Stimulated activated effector memory CD8-positive, alpha-beta T cell treated with anti-CD3 and anti-CD28 coated beads, Interleukin-12 subunit alpha, Interleukin-12 subunit beta, amount 100 ng/mL, for 72 hours (primary cell): ENCODE results near the gene CCND1.

ENCODE experiments used
- ATAC-seq: fragments of 150-1000 bp; cut with Tn5 transposase; 2 replicates; pipeline ENCODE4 v1.10.0; 2021
- DNase-seq, 2 donors: peaks; one replicate each; pipeline ENCODE4 v3.0.0; 2021 to 2022; ENCODE audit warnings: low spot score in 2 of 2
- H3K27ac Mint-ChIP-seq: one replicate; pipeline ENCODE4 v1.8.0; 2022; ENCODE audit warnings: mild to moderate bottlenecking, mixed read lengths
- H3K36me3 Mint-ChIP-seq: one replicate; pipeline ENCODE4 v1.8.0; 2022; ENCODE audit warnings: mild to moderate bottlenecking, mixed read lengths
- H3K4me1 Mint-ChIP-seq: one replicate; pipeline ENCODE4 v1.8.0; 2022; ENCODE audit warnings: mixed read lengths
- H3K4me3 Mint-ChIP-seq: one replicate; pipeline ENCODE4 v1.8.0; 2022; ENCODE audit warnings: mild to moderate bottlenecking, mixed read lengths
- H3K9me3 Mint-ChIP-seq: one replicate; pipeline ENCODE4 v1.8.0; 2022; ENCODE audit warnings: mixed read lengths

The CCND1 gene

GRCh38 chr11:69652999-69653398, 12.0 kb downstream of the CCND1 start:
- Mint-ChIP-seq H3K9me3 (no peaks in the 10 kb centered on the region), H3K27ac (no peak overlapping the region), H3K36me3 (peaks cover 6% of the 10 kb centered on the region), H3K4me3 (no peak overlapping the region), H3K4me1 (no peaks in the 10 kb centered on the region)
- ATAC-seq (no peak), DNase-seq (no peak)

- no peak for ATAC-seq
- H3K4me3 Mint-ChIP-seq = no peak overlapping the region
- no peaks in the 10 kb centered on the region for H3K4me1 Mint-ChIP-seq
- no peaks in the 10 kb centered on the region for H3K9me3 Mint-ChIP-seq
- H3K27ac Mint-ChIP-seq = no peak overlapping the region
- peaks cover 6% of the 10 kb centered on the region for H3K36me3 Mint-ChIP-seq
- DNase-seq = no peak
These were observed 12.5 kb downstream of the CCND1 start for GRCh38 chr11:69653406-69653960.

DNA sequence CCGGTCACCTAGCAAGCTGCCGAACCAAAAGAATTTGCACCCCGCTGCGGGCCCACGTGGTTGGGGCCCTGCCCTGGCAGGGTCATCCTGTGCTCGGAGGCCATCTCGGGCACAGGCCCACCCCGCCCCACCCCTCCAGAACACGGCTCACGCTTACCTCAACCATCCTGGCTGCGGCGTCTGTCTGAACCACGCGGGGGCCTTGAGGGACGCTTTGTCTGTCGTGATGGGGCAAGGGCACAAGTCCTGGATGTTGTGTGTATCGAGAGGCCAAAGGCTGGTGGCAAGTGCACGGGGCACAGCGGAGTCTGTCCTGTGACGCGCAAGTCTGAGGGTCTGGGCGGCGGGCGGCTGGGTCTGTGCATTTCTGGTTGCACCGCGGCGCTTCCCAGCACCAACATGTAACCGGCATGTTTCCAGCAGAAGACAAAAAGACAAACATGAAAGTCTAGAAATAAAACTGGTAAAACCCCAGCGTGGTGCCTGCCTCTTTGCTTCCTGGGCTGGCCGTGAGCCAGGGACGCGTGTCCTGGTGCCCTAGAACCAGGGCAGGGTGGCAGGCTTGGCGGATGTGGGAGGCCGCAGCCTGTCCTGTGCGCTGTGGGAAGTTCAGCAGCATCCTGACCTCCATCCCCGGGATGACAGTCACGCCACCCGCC, 13.2 kb downstream of the CCND1 start:
- H3K4me1 Mint-ChIP-seq = no peaks in the 10 kb centered on the region
- DNase-seq (no peak), ATAC-seq (no peak)
- H3K36me3 Mint-ChIP-seq = peaks cover 6% of the 10 kb centered on the region
- no peak overlapping the region for H3K27ac Mint-ChIP-seq
- no peaks in the 10 kb centered on the region for H3K9me3 Mint-ChIP-seq
- H3K4me3 Mint-ChIP-seq = no peak overlapping the region

GRCh38 chr11:69654660-69655478, 13.9 kb downstream of the CCND1 start:
- H3K4me1 Mint-ChIP-seq = no peaks in the 10 kb centered on the region
- H3K36me3 Mint-ChIP-seq = peaks cover 6% of the 10 kb centered on the region
- no peak for DNase-seq
- no peak overlapping the region for H3K27ac Mint-ChIP-seq
- no peak overlapping the region for H3K4me3 Mint-ChIP-seq
- no peaks in the 10 kb centered on the region for H3K9me3 Mint-ChIP-seq
- no peak for ATAC-seq

GRCh38 chr11:69655479-69656428, 14.8 kb downstream of the CCND1 start:
- no peak for DNase-seq
- ATAC-seq = no peak
- H3K4me3 Mint-ChIP-seq = no peak overlapping the region
- H3K36me3 Mint-ChIP-seq = peaks cover 6% of the 10 kb centered on the region
- no peaks in the 10 kb centered on the region for H3K4me1 Mint-ChIP-seq
- no peaks in the 10 kb centered on the region for H3K9me3 Mint-ChIP-seq
- H3K27ac Mint-ChIP-seq = no peak overlapping the region

DNA sequence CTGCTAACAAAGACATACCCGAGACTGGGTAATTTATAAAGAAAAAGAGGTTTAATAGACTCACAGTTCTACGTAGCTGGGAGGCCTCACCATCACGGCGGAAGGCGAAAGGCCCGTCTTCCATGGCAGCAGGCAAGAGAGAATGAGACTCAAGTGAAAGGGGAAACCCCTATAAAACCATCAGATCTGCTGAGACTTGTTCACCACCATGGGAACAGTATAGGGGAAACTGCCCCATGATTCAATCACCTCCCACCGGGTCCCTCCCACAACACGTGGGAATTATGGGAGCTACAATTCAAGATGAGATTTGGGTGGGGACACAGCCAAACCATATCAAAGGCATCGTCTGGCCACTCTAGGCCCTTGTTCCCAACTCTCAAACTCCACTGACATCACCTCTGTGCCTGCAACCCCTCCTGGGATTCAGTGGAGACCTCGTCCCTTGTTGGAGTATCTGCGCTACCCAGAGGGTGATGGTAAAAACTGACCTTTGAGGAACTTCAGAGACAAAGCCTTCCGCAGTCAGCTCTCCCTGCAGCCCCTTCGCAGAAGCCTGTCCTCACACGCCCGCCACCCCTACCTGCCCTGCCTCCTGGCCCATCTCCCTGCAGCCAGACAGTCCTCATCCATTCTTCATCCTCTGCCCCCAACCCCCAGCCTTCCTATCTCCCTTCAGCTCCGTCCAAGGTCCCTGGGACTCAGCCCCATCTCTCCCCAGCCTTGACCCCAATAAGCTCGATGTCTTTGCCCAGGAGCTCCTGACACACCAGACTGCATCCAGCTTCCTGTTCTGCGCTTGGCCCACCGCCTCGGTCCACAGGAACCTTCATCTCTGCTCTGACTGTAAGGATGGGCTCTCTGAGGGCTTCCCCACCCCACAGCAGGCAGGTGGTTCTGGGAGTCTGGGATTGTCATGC, 15.8 kb downstream of the CCND1 start:
- Mint-ChIP-seq H3K36me3 (peaks cover 6% of the 10 kb centered on the region), H3K27ac (no peak overlapping the region), H3K4me3 (no peak overlapping the region), H3K9me3 (no peaks in the 10 kb centered on the region), H3K4me1 (no peaks in the 10 kb centered on the region)
- no peak for ATAC-seq
- DNase-seq = no peak

DNA sequence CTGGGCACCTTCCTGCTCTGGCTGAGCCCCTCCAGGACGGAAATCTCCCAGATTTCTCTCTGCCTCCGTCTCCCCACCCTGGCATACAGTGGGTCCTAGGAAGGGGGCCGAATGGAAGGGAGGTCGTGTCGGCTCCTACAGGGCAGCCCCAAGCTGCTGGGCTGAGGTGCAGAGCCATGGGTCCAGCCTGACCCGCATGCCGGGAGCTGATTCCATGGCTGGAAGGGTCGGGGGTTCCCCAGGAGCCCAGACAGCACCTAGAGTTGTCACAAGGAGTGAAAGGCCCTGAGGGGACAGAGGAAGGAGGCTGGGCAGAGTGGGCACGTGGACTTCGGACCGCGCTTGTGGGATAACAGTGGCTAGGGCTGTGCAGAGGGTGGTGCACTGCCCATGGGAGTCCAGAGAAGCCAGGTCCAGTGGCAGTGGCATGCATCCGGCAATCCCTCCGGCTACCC, 16.5 kb downstream of the CCND1 start:
- Mint-ChIP-seq H3K36me3 (peaks cover 6% of the 10 kb centered on the region), H3K4me3 (no peak overlapping the region), H3K27ac (no peak overlapping the region), H3K9me3 (no peaks in the 10 kb centered on the region), H3K4me1 (no peaks in the 10 kb centered on the region)
- no peak for DNase-seq
- ATAC-seq = no peak

DNA sequence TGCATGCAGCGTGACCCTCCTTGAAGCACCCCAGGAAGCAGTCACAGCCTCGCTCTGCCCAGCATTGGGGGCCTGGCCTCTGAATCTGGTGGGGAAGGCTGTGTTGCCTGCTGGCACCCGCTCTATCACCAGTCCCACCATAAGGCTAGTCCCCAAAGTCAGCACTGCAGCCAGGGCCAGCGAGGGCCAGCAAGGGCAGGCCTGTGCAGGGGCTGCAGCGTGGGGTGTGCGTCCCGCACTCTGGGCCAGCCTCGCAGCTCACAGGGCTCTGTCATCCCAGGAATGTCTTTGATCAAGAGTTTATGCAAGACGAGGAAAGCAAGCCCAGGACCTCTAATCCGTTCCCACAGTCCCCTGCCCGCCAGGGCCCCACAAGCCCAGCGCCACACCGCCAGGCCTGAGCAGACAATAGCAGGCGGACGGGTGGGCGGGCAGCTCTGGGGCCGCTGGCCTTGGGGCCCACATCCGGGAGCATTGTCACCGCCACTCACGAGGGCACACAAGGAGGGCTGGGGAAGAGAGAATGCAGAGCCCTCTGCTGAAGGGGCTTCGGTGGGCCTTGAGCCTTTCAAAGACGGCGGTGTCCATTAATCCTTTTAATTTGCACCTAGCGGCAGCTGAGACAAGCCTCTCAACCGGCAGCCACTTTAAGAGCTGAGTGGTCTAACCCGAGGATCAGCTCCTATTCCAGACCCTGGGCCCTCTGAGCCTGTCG, 17.1 kb downstream of the CCND1 start:
- H3K4me3 Mint-ChIP-seq = no peak overlapping the region
- DNase-seq = no peak
- no peaks in the 10 kb centered on the region for H3K4me1 Mint-ChIP-seq
- H3K27ac Mint-ChIP-seq = no peak overlapping the region
- H3K36me3 Mint-ChIP-seq = peaks cover 6% of the 10 kb centered on the region
- H3K9me3 Mint-ChIP-seq = no peaks in the 10 kb centered on the region
- no peak for ATAC-seq

DNA sequence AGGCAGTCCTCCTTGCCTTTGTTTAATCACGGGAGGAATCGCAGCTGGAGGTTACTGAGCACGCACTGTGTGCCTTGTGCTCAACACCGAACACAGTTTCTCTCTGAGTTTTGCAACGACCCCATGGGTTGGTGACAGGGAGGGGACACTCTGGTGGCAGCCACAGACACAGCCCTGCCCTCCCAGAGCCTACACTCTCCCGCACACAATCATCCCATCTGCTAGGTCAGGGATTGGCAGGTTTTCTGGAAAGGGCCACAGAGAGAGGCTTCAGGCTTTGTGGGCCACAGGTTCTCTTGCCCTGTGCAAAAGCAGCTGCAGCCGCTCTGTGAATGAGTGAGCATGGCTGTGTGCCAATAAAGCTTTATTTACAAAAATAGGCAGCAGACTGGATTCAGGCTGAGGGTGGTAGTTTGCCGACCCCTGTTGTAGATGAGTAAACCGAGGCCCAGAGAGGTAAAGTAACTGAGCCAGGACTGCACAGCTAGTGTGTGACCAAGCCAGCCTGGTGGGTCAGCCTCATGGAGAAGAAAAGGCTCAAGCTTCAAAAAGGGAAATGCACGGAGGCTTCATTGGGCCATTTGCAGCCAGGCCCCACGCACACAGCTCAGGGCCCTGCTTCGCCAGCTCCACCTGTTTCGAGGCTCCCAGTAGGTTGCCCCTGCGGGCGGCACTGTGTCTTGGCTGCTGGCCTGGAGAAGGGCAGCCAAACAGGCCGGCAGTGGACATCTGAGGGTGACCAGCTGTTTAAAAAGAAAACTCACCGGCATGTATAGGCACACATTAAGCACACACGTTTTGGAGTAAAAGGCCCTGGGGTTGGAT, 17.9 kb downstream of the CCND1 start:
- Mint-ChIP-seq H3K4me3 (no peak overlapping the region), H3K9me3 (no peaks in the 10 kb centered on the region), H3K36me3 (peaks cover 6% of the 10 kb centered on the region), H3K4me1 (no peaks in the 10 kb centered on the region), H3K27ac (no peak overlapping the region)
- DNase-seq = no peak
- ATAC-seq = no peak

DNA sequence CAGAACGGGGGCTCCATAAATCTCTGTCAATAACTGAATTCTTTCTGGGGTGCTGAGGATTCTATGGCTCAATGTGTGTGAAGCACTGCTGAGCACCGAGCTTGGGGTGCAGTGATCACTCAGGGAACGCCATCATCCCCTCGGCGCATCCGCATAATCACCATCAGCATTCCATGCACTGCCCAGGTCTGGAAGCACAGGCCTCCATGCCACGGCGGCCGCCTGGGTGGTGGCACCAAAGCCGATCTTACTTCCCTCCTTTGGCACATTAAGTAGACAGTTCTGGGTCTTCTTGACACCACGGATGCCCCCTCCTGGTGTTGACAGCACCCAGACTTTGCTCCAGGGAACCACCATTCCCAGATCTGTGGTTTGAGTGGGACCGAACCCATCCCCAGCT, 18.6 kb downstream of the CCND1 start:
- Mint-ChIP-seq H3K4me3 (no peak overlapping the region), H3K36me3 (peaks cover 6% of the 10 kb centered on the region), H3K4me1 (no peaks in the 10 kb centered on the region), H3K27ac (no peak overlapping the region), H3K9me3 (no peaks in the 10 kb centered on the region)
- DNase-seq (no peak), ATAC-seq (no peak)

GRCh38 chr11:69660001-69660500, 19.1 kb downstream of the CCND1 start:
- peaks cover 6% of the 10 kb centered on the region for H3K36me3 Mint-ChIP-seq
- no peaks in the 10 kb centered on the region for H3K9me3 Mint-ChIP-seq
- H3K4me1 Mint-ChIP-seq = no peaks in the 10 kb centered on the region
- H3K4me3 Mint-ChIP-seq = no peak overlapping the region
- no peak for DNase-seq
- no peak overlapping the region for H3K27ac Mint-ChIP-seq
- ATAC-seq = no peak

DNA sequence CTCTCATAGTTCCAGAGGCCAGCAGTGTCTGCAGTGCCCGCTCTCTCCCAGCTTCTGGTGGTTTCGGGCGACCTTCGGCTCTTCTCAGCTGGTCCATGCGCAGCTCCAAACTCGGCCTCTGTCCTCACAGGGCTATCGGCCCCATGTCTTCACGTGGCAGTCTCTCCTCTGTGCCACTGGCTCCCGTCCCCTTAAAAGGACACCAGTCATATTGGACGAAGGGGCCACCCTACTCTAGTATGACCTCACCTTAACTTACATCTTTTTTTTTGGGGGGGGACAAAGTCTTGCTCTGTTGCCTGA, 20.4 kb downstream of the CCND1 start:
- DNase-seq = no peak
- Mint-ChIP-seq H3K4me3 (no peak overlapping the region), H3K36me3 (peaks cover 14% of the 10 kb centered on the region), H3K27ac (no peak overlapping the region), H3K9me3 (no peaks in the 10 kb centered on the region), H3K4me1 (no peaks in the 10 kb centered on the region)
- ATAC-seq = no peak

DNA sequence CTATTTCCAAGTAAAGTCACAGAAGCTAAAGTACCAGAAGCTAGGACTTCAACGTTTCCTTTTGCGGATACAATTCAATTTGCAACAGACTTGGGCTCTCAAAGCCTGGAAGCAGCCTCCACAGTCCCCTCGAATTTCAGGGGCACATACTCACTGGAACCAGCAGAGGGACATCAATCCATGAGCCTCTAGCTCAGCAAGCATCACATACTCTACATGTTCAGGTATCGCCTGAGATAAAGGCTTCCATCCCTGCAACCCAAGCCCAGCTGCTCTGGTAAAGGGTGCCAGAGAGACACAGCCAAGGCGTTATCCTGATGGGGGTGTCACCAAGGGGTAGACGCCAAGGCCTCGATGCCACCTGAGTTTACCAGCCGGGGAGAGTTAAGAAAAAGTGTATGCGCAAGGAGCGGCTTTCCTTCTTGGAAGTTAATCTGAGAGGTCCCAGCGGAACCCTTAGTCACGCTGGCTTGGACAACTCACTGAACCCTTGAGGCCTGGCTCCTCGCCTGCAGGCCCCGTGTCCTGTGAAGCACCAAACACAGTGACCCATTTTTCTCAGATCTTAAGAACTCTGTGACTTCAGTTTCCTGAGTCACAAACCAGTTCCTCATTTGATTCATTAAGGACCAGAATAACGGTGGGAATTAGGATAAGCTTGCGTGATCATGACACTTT, 21.2 kb downstream of the CCND1 start:
- ATAC-seq = no peak
- no peaks in the 10 kb centered on the region for H3K4me1 Mint-ChIP-seq

More for the DNA sequence above, 21.2 kb downstream of the CCND1 start:
- DNase-seq = no peak
- Mint-ChIP-seq H3K36me3 (peaks cover 12% of the 10 kb centered on the region), H3K27ac (no peak overlapping the region), H3K4me3 (no peak overlapping the region), H3K9me3 (no peaks in the 10 kb centered on the region)
